Measurements from ENCODE around the gene GNAO1. TPM values are rescaled to one million over a fixed set of nuclear protein-coding genes. Genes with fewer than 3 reads are reported as not detected.

GNAO1 gene
- total RNA-seq, 1 donor from 2014 or later, result 15.4 TPM

DNA sequence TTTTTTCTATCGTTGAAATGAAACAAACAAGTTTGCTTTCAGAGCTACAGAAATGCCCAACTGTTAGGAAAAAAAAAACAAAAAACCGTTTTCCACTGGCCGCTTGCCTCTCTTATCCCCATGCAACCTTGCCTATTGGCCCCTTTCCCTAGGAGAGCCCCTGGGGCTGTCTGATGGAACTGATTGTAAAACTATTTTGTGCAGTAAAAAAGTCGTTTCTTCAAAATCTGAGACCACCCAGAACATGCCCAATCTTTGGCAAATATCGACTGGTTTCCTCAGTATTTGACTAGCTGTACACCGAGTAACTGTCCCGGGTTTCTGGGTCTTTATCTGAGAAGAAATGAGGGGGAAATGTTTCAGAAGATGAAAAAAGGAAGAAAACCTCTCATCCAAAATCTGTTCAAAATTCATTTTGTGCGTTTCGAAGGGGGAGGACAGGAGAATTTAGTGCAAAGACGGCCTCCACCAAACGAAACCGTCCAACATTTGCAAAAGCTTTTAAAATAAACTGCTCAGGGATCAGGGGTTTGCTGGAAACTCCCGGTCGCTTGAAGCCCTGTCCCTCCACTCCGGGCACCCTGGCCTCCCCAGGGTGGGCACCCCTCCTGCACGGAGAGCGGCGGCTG, 1.1 kb upstream of the GNAO1 start:
- Histone ChIP-seq H3K27me3 (ENCODE audit: low read depth) (peaks cover 41% of the 10 kb centered on the region), H3K36me3 (no peaks in the 10 kb centered on the region), H3K27ac (replicated peaks) (peak overlapping the region; percentile 92), H3K9me3 (replicated peaks) (no peaks in the 10 kb centered on the region), H3K4me3 (peak overlapping the region; percentile 86), H3K4me1 (peaks cover 55% of the 10 kb centered on the region)
- no peak for TF ChIP-seq CTCF (IDR thresholded peaks at IDR 0.05; ENCODE audit: borderline replicate concordance)
- intact Hi-C loops (cut with micrococcal nuclease), result no loop called here
- no peak for DNase-seq

- Histone ChIP-seq H3K4me3 (peak overlapping the region; percentile 86), H3K27ac (replicated peaks) (peak overlapping the region; percentile 92), H3K9me3 (replicated peaks) (no peaks in the 10 kb centered on the region), H3K4me1 (peaks cover 54% of the 10 kb centered on the region), H3K36me3 (no peaks in the 10 kb centered on the region), H3K27me3 (ENCODE audit: low read depth) (peaks cover 41% of the 10 kb centered on the region)
- no peak for DNase-seq
- intact Hi-C loops (cut with micrococcal nuclease), result no loop called here
- TF ChIP-seq CTCF (IDR thresholded peaks at IDR 0.05; ENCODE audit: borderline replicate concordance), result no peak
These were observed 573 bp upstream of the GNAO1 start for GRCh38 chr16:56190677-56191155.

GRCh38 chr16:56191835-56192634, 746 bp downstream of the GNAO1 start:
- H3K36me3 ChIP-seq, result no peaks in the 10 kb centered on the region
- intact Hi-C loops (cut with micrococcal nuclease), result no loop called here
- TF ChIP-seq CTCF (IDR thresholded peaks at IDR 0.05; ENCODE audit: borderline replicate concordance), result no peak
- H3K27me3 ChIP-seq (ENCODE audit: low read depth), result peaks cover 41% of the 10 kb centered on the region
- peaks cover 53% of the 10 kb centered on the region for H3K4me1 ChIP-seq
- H3K27ac ChIP-seq (replicated peaks), result peak overlapping the region; percentile 92
- DNase-seq, result no peak
- H3K9me3 ChIP-seq (replicated peaks), result no peaks in the 10 kb centered on the region
- peak overlapping the region; percentile 86 for H3K4me3 ChIP-seq

DNA sequence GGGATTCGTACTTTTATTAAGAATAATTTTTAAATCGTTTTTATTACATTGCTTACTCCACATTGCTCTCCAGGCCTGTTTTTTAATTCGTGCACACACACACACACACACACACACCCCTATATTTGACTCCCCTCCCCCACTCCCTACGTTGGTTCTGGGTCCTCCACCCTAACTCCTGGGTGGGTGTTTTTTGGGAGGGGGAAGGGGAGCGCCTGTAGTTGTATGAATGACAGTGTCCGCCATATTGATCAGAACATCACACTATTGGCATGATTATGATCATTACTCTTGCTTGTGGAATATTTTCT, 1.3 kb downstream of the GNAO1 start:
- no peak overlapping the region for H3K27ac ChIP-seq (replicated peaks)
- peaks cover 53% of the 10 kb centered on the region for H3K4me1 ChIP-seq
- peaks cover 41% of the 10 kb centered on the region for H3K27me3 ChIP-seq (ENCODE audit: low read depth)
- TF ChIP-seq CTCF (IDR thresholded peaks at IDR 0.05; ENCODE audit: borderline replicate concordance), result no peak
- intact Hi-C loops (cut with micrococcal nuclease), result no loop called here
- no peak for DNase-seq
- no peaks in the 10 kb centered on the region for H3K36me3 ChIP-seq
- no peaks in the 10 kb centered on the region for H3K9me3 ChIP-seq (replicated peaks)
- H3K4me3 ChIP-seq, result peak overlapping the region; percentile 86

- no peak for TF ChIP-seq CTCF (IDR thresholded peaks at IDR 0.05; ENCODE audit: borderline replicate concordance)
- peaks cover 41% of the 10 kb centered on the region for H3K27me3 ChIP-seq (ENCODE audit: low read depth)
- intact Hi-C loops (cut with micrococcal nuclease), result no loop called here
- no peak for DNase-seq
- no peaks in the 10 kb centered on the region for H3K36me3 ChIP-seq
- peak overlapping the region; percentile 86 for H3K4me3 ChIP-seq
- H3K4me1 ChIP-seq, result peaks cover 53% of the 10 kb centered on the region
- H3K27ac ChIP-seq (replicated peaks), result no peak overlapping the region
- no peaks in the 10 kb centered on the region for H3K9me3 ChIP-seq (replicated peaks)
These were observed 2.0 kb downstream of the GNAO1 start for GRCh38 chr16:56192986-56193945.

All from left ventricle myocardium inferior (tissue), 1 donor.